ENCODE results near the gene LRBA.
"Not testable (repeated sequence)": the region's sequence is repeated elsewhere in the genome, so short reads cannot be mapped to it uniquely, and the experiment has no call there.

DNA sequence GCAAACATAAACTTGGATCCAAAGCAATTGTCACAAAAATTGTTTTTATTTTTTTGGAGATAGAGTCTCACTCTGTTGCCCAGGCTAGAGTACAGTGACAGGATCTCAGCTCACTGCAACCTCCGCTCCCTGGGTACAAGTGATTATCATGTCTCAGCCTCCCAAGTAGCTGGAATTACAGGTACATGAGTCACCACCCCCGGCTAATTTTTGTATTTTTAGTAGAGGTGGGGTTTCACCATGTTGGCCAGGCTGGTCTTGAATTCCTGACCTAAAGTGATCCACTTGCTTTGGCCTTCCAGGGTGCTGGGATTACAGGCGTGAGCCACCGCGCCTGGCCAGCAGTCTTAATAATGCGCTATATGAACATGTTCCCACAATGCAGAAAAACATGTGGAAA, 272.2 kb downstream of the LRBA start:
- TF ChIP-seq POLR2A, CTCF, POLR2AphosphoS5 (IDR thresholded peaks at IDR 0.05): not testable (repeated sequence)

All from breast epithelium (tissue), 3 donors.